WERI-Rb-1 (cell line): ENCODE measurements around the gene PRSS12.

Source experiments
- DNase-seq: peaks from one replicate; pipeline ENCODE4 v3.0.0-alpha.2; 2020
- H3K27ac ChIP-seq: fragments of 250-450 bp; sonication (Bioruptor Pico); 2 replicates; pipeline ENCODE4 v1.5.1; 2020; ENCODE audit warnings: mild to moderate bottlenecking, moderate library complexity
- H3K27me3 ChIP-seq: fragments of 250-450 bp; sonication (Bioruptor Pico); 2 replicates; pipeline ENCODE4 v1.5.1; 2021; ENCODE audit warnings: mild to moderate bottlenecking, low read depth, moderate library complexity; ENCODE audit not compliant: insufficient read depth, severe bottlenecking
- H3K36me3 ChIP-seq: fragments of 250-450 bp; sonication (Bioruptor Pico); 2 replicates; pipeline ENCODE4 v1.5.1; 2020; ENCODE audit warnings: mild to moderate bottlenecking, moderate library complexity
- H3K4me3 ChIP-seq: 2 replicates; pipeline ENCODE4 v1.5.1; 2011; ENCODE audit warnings: low read depth, mild to moderate bottlenecking, control low read depth, low read length
- H3K9me3 ChIP-seq: fragments of 250-450 bp; sonication (Bioruptor Pico); 2 replicates; pipeline ENCODE4 v1.5.1; 2021; ENCODE audit warnings: mild to moderate bottlenecking, moderate library complexity; ENCODE audit not compliant: severe bottlenecking
- CTCF ChIP-seq: IDR thresholded peaks from 2 replicates; pipeline ENCODE4 v1.5.1; 2011; ENCODE audit warnings: low read depth, mild to moderate bottlenecking, control low read depth, inconsistent platforms, low read length

The PRSS12 gene

DNA sequence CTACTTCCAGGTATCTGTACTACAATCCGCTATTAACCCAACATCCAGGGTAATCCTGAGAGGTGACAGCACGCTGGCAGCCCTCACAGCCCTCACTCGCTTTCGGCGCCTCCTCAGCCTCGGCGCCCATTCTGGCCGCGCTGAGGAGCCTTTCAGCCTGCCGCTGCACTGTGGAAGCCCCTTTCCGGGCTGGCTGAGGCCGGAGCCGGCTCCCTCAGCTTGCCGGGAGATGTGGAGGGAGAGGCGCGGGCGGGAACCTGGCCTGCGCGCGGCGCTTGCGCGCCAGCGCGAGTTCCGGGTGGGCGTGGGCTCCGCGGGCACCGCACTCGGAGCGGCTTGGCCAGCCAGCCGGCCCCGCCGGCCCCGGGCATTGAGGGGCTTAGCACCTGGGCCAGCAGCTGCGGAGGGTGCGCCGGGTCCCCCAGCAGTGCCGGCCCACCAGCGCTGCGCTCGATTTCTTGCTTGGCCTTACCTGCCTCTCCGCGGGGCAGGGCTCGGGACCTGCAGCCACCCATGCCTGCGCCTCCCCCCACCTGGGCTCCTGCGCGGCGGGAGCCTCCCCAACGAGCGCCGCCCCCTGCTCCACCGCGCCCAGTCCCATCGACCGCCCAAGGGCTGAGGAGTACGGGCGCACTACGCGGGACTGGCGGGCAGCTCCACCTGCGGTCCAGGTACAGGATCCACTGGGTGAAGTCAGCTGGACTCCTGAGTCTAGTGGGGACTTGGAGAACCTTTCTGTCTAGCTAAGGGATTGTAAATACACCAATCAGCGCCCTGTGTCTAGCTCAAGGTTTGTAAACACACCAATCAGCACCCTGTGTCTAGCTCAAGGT lies 87.3 kb downstream of the PRSS12 start:
- H3K27me3 ChIP-seq, result no peaks in the 10 kb centered on the region
- no peaks in the 10 kb centered on the region for H3K36me3 ChIP-seq
- H3K9me3 ChIP-seq, result no peaks in the 10 kb centered on the region
- H3K27ac ChIP-seq, result no peak overlapping the region
- no peak for DNase-seq
- H3K4me3 ChIP-seq, result no peak overlapping the region
- no peak for TF ChIP-seq CTCF

DNA sequence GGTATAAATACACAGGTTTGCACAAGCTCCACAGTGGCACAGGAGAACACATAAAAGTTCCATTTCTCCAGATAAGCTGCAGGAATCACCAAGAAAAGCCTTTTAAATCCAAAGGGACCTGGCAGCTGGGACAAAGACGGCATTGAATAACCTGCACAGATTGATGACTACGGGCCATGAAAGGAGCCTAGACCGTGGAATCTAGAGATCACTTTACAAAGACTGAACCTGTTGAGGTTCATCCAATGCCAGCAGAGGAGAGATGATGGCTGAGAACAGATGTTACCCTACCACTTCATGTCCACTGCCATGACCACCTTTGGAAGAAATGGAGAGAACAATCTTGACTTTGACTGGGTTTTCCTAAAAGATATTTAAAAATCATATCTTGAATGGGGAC lies 88.7 kb downstream of the PRSS12 start:
- Histone ChIP-seq H3K9me3 (no peaks in the 10 kb centered on the region), H3K4me3 (no peak overlapping the region), H3K36me3 (no peaks in the 10 kb centered on the region), H3K27me3 (no peaks in the 10 kb centered on the region), H3K27ac (no peak overlapping the region)
- no peak for TF ChIP-seq CTCF
- DNase-seq, result no peak

DNA sequence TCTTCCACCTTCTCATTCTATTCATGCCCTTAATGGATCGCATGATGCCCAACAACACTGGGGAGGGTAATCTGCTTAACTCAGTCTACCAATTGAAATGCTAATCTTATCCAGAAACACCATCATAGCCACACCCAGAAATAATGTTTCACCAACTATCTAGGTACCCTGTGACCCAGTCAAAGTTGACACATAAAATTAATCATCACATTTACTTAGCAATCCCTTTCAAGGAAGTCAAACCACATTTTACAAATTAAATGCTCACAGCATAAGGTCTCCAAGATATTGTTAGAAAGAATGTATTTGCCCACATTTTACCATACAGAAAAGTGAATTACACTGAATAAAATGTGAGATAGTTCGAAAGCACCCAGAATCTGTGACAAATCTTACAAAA lies 92.5 kb downstream of the PRSS12 start:
- H3K9me3 ChIP-seq, result no peaks in the 10 kb centered on the region
- H3K36me3 ChIP-seq, result no peaks in the 10 kb centered on the region
- no peak overlapping the region for H3K4me3 ChIP-seq
- TF ChIP-seq CTCF, result no peak
- DNase-seq, result no peak
- H3K27ac ChIP-seq, result no peak overlapping the region
- no peaks in the 10 kb centered on the region for H3K27me3 ChIP-seq

- H3K27me3 ChIP-seq, result no peaks in the 10 kb centered on the region
- TF ChIP-seq CTCF, result no peak
- H3K4me3 ChIP-seq, result no peak overlapping the region
- H3K36me3 ChIP-seq, result no peaks in the 10 kb centered on the region
- DNase-seq, result no peak
- H3K9me3 ChIP-seq, result no peaks in the 10 kb centered on the region
- H3K27ac ChIP-seq, result no peak overlapping the region
These were observed 93.7 kb downstream of the PRSS12 start for GRCh38 chr4:118259111-118259510.

GRCh38 chr4:118254368-118254767 lies 98.4 kb downstream of the PRSS12 start:
- Histone ChIP-seq H3K27me3 (no peaks in the 10 kb centered on the region), H3K36me3 (peaks cover 10% of the 10 kb centered on the region), H3K4me3 (no peak overlapping the region), H3K9me3 (peaks cover 3% of the 10 kb centered on the region), H3K27ac (no peak overlapping the region)
- no peak for DNase-seq
- no peak for TF ChIP-seq CTCF

GRCh38 chr4:118249890-118250289 lies 102.9 kb downstream of the PRSS12 start:
- no peak overlapping the region for H3K4me3 ChIP-seq
- H3K36me3 ChIP-seq, result peaks cover 10% of the 10 kb centered on the region
- TF ChIP-seq CTCF, result no peak
- H3K27ac ChIP-seq, result no peak overlapping the region
- peaks cover 3% of the 10 kb centered on the region for H3K9me3 ChIP-seq
- no peaks in the 10 kb centered on the region for H3K27me3 ChIP-seq
- no peak for DNase-seq
